GM23248 (cell line): ENCODE measurements around the gene TRIM17.

ENCODE experiments used
- EZH2 ChIP-seq: fragments of 200-600 bp; sonication (generic); IDR thresholded peaks from 2 replicates; pipeline ENCODE4 v1.6.1; 2018; ENCODE audit warnings: antibody characterized with exemption, mild to moderate bottlenecking; ENCODE audit not compliant: insufficient read depth, poor library complexity, severe bottlenecking
- EZH2phosphoT487 ChIP-seq: fragments of 200-600 bp; sonication (generic); IDR thresholded peaks from 2 replicates; pipeline ENCODE4 v1.6.1; 2018; ENCODE audit warnings: antibody characterized with exemption, moderate library complexity, mild to moderate bottlenecking, low read depth; ENCODE audit not compliant: insufficient read depth

GRCh38 chr1:228376651-228377631, 39.7 kb downstream of the TRIM17 start:
- TF ChIP-seq EZH2 = no peak
- TF ChIP-seq EZH2phosphoT487 = no peak
